Esophagus muscularis mucosa (tissue), 3 donors: Measurements from ENCODE around the gene SOST.

Experiments used
- CTCF ChIP-seq, 3 experiments: fragments of 200-600 bp in 2 of 3; fragments of 450-650 bp in 1 of 3; sonication (generic) in 2 of 3; IDR thresholded peaks; one replicate each; pipeline ENCODE4 v1.5.1; 2017 to 2019; ENCODE audit warnings: antibody characterized with exemption in 3 of 3, mild to moderate bottlenecking in 2 of 3, moderate library complexity in 1 of 3
- EP300 ChIP-seq: sonication (generic); formaldehyde crosslinking; IDR thresholded peaks from one replicate; pipeline ENCODE4 v1.6.1; 2017; ENCODE audit warnings: antibody characterized with exemption

- TF ChIP-seq EP300: no peak
- no peak for TF ChIP-seq CTCF (IDR thresholded peaks at IDR 0.05)
Measured at GRCh38 chr17:43712397-43712796, 46.2 kb downstream of the SOST start.
